ENCODE measurements around the gene MSRB3.

DNA sequence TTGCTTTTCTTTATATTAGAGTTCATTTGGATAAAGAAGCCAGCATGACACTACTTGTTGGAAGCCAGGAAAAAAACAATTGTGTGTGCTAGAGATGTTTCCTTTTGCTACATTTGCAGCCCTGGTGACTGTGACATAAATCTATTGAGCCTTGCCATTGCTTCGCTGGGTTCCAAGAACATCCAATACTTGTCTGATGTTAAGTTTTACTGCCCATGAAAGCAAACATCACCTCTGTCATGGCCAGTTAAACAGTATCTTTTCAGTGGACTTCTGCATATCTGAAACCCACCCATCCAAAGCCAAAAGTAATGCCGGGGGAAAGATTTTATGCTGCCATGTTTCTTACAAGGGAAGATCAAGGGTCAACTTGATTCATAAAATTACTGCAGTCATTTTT is 184.0 kb downstream of the MSRB3 start:
- no peak for TF ChIP-seq POLR2AphosphoS5 (IDR thresholded peaks at IDR 0.05; ENCODE audit: borderline replicate concordance, low read depth, low read length)
- no peak for TF ChIP-seq EZH2 (IDR thresholded peaks at IDR 0.05)
- TF ChIP-seq FOXP2 (optimal IDR thresholded peaks at IDR 0.05; ENCODE audit: control extremely low read depth, extremely low read length, insufficient read depth), result no peak
